ENCODE data around the gene MYPN.

DNA sequence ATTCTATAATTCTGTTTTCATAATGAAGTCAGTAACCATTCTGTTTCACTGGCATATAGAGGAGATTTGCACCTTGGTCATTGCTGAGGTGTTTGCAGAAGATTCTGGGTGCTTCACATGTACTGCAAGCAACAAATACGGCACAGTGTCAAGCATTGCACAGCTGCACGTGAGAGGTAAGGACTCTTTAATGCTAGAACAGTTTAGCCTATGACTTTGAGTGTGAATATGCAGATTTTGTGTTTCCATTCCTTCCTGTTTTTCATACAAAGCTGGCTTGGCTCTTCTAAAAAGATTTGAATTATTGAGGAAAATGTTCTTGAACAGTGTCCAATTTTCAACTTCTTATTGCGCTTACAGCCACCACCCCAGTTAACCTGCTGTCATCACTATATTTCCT lies 56.4 kb downstream of the MYPN start:
- TF ChIP-seq, protein P1, sequence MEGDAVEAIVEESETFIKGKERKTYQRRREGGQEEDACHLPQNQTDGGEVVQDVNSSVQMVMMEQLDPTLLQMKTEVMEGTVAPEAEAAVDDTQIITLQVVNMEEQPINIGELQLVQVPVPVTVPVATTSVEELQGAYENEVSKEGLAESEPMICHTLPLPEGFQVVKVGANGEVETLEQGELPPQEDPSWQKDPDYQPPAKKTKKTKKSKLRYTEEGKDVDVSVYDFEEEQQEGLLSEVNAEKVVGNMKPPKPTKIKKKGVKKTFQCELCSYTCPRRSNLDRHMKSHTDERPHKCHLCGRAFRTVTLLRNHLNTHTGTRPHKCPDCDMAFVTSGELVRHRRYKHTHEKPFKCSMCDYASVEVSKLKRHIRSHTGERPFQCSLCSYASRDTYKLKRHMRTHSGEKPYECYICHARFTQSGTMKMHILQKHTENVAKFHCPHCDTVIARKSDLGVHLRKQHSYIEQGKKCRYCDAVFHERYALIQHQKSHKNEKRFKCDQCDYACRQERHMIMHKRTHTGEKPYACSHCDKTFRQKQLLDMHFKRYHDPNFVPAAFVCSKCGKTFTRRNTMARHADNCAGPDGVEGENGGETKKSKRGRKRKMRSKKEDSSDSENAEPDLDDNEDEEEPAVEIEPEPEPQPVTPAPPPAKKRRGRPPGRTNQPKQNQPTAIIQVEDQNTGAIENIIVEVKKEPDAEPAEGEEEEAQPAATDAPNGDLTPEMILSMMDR (IDR thresholded peaks at IDR 0.05; ENCODE audit: low read length): no peak
- TF ChIP-seq EZH2 (IDR thresholded peaks at IDR 0.05; ENCODE audit: borderline replicate concordance, low read length): no peak

Measured in OCI-LY1 (cell line).